Measurements from ENCODE around the gene MTHFD1L.
A peak's percentile ranks its signal among the peaks of the same experiment; 100 is the strongest.

Gene MTHFD1L

DNA sequence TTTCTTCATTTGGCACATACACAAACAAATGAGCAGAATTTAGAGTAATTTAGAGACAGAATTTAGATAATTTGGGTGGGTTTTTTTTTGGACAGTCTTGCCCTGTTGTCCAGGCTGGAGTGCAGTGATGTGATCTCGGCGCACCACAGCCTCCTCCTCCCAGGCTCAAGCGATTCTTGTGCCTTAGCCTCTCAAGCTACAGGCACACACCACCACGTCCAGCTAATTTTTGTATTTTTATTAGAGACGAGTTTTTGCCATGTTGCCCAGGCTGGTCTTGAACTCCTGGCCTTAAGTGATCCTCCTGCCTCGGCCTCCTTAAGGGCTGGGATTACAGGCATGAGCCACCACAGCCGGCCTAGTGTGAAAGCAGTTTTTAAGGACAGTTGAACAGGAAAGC is 127.8 kb downstream of the MTHFD1L start:
- DNase-seq = no peak

DNA sequence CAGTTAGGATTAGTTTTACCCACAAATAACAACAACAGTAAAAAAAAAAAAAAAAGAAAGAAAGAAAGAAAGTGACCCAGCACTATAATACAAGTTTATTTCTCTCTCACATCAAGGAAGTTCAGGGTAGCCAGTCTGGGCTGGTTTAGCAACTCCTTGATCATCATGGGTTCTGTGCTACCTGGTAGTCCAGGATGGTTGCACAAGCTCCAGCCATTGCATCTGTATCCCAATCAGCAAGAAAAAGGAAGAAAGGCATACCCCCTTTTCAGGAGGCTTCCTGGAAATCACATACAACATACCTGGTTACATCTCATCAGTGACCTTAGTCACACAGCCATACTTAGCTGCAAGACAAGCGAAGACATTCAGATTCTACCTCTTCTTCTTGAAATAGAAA is 128.5 kb downstream of the MTHFD1L start:
- no peak for DNase-seq

DNA sequence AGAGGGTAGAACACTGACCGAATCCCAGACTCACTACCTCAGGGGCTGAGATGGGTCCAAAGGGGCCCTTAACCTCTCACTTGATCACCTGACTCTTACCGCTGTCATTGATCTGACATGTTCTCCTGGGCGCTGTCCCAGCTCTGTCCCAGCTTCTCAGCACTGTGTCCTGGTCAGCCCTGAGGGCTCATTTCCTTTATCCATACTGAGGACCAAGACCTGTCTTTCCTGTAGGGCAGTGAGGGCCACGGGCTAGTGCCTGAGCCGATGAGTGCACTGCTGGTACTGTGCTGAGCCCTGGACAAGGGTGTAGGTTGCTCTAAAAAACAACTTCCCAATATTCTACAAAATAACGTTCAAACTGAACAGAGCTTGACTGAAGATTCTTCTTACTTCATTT is 131.5 kb downstream of the MTHFD1L start:
- DNase-seq = no peak

DNA sequence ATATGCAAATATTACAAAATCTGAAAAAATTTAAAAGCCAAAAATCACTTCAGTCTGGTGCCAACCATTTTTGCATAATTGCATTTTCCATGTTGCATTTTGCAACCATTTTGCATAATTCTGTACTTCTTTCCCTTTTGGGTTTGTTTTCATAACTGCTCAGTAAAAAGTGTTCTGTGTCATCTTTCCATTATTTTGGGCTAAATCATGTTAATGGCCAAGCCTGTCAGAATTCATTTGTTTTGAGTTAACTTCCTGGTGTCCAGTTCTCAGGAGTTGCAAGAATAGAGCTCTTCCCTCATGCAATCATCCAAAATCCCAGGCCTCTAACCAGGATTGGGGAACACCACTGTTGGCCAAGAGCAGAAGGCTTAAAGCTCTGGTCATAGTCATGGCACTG is 133.6 kb downstream of the MTHFD1L start:
- DNase-seq = peak; percentile 25 to 43 (median 26)

DNA sequence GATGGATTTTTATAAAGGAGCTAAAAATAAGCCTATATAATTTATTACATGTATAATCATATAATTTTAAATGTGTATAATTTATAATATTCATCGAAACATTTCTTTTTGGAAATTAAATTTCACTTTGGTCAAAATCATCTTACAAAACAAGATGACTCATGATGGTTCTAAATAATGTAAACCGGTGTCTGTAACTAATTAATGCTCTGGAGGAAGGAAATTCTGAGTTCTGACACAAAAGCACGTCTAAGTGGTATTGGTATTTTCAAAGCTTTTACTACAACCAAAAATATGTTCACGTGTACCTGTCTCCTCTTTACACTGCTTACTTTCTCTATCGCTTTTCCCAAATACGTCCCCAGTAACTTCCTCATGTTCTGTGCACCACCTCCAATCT is 134.1 kb downstream of the MTHFD1L start:
- no peak for DNase-seq

DNA sequence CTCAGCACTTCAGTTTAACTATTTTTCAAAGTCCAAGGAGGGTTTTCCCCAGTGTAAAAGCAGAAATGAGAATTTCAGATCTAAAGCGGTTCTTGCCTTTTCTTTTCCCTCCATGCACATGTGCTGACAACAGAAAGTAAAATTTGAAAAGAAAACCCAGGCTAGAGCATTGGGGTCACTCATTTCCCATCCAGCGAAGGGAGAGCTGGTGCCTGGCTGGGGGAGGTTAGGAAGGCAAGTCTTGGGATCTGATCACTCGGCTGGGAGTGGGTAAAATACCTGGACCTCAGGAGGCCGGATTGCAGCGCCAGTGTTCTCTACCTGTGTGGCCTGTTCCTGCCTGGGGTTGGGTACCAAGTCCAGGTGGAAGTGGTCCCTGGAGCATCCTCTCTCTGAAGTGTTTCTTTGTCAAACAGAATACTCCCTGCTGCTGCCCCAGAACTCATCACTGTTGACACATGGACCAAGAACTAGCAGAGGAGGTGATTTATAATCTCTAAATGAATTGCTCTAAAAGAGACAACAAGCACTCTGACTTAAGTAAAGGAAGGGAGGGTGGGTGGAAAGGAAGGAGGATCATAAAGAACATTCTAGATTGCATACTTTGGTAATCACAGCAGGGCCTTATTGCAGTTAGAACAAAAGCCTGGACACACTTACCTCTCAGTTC is 136.0 kb downstream of the MTHFD1L start:
- no peak for DNase-seq

DNA sequence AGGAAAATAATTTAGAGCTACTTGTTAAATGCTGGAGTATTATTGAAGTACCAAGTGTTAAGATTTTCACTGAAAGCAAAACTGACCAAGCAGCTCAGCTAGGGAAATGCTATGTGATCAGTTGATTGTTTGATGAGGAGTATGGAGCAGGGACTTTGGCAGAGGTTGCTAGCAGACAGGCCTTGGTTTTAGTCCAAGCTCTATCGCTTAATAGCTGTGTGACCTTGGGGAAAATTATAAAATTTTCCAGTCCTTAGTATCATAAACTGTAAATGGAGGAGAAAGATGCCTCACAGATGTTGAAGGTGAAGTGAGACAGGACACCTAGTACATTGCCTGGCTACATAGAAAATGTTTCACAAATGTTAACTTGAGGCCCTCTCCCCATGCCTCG is 136.6 kb downstream of the MTHFD1L start:
- DNase-seq = no peak

DNA sequence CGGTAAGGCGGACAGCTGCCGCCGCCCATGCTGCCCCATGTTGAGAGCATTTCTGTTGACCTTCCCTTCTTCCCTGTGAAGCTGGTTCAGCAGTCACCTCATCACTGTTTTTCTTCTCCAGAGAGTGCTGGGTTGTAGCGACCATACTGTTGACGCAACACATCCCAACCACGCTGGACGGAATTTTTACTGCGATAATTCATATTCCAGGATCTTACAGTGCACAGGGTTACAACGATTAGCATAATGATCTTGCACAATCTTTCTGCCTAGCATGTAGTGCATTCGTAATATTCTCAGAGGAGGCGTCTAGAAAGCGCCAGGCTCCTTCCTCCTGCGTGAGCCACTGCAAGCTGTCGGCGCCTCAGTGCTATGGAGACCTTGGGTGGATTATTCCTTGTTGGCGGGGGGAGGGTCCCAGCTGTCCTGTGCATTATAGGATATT is 137.0 kb downstream of the MTHFD1L start:
- DNase-seq = no peak

DNA sequence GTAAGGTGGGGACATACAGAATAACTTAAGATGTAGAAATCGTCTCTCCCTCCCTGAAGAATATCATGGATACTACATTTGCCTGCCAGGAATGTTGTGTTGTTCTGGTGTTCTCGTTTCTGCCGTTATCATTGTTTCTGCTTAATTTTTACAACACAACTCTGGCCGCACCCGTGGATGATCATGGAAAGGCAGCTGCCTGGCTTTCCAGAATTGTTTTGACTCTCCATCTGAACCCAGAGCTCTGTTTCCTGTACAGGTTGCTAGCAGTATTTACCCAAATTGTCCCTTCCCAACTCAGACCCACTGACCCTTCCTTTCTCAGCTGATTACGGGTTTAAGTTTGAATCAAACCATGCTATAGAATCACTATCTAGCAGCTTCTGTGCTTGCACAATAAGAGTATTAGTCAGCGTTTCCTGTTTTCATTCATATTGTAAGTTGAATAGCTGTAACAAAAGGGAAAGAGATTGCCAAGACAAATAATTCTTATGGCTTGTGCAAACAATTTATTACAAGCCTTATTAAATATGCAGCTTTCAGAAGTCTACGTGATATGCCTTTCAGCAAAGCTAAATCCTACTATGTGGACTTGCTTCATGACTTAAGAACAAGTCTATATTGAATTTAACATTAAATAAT is 139.0 kb downstream of the MTHFD1L start:
- peak; percentile 60 to 88 (median 86) for DNase-seq

DNA sequence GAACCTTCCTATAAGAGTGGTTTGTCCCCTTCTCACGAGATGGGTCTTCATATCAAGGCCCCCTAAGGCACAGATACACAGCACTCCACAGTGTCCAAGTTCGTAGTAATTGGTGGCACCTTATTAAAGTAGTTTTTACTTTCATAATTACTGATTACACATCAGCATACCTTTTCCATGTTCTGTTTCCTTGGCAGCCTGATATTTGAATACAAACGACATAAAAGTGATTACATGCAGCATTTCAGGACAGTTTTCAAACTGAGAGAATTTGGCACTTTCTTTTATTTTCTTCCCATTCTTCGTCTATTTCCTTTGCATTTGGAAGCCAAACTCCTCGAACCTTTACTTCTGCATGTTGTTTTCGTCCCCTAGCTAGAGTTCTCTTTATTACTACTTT is 139.7 kb downstream of the MTHFD1L start:
- no peak for DNase-seq

DNA sequence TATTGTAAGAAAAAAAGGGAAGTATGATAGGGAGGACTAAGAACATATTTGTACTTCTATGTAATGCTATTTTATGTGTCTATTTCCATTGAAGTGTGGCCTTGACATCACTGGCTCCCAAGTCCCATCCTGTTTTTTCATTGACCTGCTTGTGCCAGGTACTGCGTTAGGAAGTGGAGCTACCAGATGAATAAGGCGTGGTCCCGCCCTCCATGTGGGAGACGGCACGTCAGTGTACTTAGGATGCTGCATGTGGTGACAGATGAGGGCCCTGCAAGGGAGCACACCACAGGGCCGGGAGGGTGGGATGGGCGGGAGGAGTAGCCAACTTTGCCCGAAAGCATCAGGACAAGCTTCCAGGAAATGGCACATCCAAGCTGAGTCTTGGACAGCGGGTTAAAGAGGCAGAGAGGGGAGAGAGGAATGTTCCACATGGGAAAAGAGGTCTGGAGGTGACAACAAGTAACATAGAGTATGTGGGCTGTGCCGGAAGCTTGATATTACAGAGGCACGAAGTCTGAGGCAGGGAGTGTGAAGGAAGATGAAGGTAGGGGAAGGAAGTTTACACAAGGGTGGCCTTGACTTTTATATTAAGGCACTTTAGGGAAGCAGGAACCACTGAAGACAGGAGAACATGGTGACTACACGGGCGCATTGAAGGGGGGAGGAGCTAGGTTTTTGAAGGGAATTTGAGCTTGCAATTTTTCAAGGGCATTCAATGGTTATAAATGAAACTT is 140.6 kb downstream of the MTHFD1L start:
- DNase-seq = peak in 2 of 3 donors; percentile 15 to 17

DNA sequence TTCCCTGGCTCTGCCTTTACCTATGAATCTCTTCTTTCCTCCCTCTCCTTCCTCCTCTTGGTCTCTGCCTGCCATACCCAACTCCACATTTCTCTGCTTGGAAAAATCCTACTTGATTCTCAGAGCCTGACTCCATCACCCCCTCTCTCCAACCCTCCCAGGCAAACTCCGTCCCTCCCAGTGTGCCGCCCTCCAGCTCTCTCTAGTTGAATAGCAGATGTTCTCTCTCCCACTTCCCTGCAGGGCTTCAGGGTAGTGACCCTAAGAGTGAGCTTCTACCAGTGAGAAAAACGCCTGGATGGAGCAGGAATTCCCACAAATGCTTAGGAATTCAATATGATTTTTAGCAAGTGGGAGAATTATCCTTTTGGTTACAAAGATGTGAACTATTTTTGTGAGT is 141.6 kb downstream of the MTHFD1L start:
- no peak for DNase-seq

DNA sequence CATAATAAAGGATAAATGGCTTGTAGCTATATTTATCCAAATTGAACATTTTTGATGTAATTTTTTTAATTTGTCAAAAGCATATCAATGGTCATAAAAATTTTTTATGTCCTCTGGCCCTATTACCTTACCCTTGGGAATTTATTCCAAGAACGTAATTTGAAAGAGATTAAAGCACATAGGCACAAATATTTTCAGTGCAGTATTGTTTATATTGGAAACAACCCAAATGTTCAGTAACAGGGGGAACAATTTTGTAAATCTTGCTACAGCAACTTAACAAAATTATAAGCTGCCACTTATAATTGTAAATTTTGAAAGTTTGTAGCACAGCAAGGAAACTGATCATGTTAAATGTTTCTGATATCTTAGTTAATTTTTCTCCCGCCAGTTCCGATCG is 142.4 kb downstream of the MTHFD1L start:
- no peak for DNase-seq

DNA sequence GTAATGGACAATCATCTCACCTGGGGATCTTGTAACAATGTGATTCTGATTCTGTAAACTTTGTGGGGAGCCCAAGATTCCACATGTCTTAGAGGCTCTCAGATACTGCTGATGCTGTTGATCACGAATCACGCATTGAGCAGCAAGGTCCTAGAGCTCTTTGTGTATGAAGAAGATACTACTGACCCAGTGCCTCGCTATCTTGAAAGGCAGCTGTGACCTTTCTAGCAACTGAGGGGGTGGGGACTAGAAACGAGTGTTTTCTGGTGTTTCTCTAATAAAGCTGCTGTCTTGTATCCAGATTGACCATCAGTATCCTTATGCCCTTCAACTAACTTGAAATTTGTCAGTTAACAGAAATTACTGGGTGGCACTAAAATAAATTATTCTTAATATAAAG is 142.9 kb downstream of the MTHFD1L start:
- DNase-seq = no peak

DNA sequence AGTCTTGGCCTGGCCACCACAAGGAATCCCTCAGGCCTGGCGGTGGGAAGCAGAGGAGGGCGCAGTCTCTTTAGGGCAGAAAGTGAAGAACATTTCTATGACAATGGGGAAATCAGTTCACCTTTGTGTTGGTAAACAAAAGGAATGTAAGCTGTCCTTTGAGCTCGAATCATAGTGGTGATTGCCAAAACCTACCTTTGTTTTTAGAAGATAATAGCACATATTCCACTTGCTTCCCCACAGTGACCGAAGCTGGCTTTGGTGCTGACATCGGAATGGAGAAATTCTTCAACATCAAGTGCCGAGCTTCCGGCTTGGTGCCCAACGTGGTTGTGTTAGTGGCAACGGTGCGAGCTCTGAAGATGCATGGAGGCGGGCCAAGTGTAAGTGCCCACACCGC is 144.1 kb downstream of the MTHFD1L start:
- DNase-seq = no peak

DNA sequence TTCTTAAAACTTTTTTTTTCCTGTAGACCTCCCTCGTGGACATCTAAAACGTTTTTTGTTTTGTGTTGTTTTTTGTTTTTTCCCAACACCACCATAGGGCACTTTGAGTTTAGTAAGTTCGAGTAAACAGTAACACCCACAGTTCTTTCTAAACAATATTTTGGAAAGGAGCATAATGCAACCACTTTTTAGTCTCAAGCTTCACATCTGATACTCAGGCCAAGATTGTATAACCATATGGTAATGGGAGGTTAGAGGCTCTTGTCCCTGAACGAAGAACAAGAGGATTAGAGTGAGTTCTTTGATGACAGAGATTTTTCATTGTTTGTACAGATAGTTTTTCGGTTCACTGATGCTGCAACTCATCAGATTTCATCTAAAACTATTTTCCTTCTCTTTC is 144.6 kb downstream of the MTHFD1L start:
- DNase-seq = no peak

DNA sequence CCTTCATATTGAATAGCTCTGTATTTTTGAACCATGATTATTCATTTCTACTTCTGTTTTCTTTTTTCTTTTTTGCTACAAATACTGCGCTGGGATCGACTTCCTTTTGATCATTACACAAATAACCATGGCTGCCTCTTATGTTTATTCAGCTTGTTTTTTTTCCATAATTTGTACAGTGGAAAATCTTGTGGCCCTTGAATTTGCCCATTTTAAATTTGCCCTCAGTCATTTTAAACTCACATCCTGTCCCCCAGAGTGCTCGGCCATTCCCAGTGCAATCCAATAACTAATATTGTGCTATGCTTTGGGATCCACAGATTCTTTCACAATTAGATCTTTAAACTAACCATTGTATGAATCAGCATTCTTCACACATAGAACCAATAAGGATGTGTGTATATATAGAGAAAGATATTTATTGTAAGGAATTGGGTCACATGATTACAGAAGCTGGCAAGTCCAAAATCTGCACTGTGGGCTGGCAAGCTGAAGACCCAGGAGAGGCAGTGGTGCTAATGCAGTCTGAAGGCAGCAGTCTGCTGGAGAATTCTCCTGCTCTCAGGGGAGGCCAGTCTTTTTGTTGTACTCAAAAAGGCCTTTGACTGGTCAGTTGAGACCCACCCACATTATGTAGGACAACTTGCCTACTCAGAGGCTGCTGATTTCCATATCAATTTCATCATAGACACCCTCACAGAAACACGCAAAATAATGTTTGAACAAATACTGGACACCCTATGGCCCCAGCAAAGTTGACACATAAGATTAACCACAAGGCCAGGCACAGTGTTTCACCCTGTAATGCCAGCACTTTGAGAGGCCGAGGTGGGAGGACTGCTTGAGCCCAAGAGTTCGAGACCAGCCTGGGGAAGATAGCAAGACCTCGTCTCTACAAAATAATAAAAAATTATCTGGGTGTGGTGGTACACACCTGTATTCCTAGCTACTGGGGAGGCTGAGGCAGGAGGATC is 147.1 kb downstream of the MTHFD1L start:
- no peak for DNase-seq

DNA sequence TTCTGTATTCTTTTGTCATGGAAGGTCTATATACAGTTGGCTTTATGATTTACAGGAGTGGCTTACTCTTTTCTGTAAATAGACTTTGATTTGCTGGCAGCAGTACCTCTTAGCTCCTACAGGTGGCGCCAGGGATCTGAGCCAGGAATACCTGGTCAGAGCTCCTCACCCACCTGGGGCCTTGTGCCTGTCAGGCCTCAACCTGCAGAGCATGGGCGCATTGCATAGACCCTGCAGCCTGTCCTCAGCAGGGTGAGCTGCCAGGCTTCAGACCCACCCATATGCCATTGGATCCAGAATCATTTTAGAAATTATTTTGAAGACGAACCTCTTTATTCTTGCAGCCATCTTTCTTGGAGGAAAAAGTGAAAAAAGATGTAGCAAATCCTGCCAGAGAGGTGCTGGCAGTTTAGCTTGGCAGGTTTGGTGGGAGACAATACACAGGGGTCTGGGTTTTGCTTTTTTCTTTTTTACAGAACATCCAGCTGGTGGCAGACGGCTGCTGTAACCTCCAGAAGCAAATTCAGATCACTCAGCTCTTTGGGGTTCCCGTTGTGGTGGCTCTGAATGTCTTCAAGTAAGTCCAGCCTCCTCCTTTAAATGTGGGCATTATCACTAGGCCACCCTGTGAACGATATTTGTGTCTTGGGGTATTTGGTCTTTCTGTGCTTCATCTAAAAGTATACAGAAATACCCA is 149.1 kb downstream of the MTHFD1L start:
- peak; percentile 54 to 63 (median 59) for DNase-seq

DNA sequence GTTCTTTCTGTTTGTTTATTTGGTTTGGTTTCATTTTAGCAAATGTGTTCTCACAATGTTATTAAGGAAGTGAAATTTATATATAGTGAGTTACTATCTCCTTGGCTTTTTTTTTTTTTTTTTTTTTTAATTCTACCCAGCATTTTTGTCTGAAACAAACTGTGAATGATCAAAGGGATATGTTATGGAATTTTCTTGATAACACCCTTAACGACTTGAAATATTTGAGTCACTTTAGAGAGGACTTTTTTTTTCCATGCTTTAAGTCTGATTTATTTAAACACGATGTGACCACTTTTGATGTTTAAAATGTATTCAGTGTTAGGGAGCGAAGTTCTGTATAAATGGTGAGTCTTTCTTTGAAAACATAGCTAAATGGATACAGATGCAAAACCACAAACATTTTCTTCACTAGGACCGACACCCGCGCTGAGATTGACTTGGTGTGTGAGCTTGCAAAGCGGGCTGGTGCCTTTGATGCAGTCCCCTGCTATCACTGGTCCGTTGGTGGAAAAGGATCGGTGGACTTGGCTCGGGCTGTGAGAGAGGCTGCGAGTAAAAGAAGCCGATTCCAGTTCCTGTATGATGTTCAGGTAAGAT is 149.7 kb downstream of the MTHFD1L start:
- DNase-seq = no peak

DNA sequence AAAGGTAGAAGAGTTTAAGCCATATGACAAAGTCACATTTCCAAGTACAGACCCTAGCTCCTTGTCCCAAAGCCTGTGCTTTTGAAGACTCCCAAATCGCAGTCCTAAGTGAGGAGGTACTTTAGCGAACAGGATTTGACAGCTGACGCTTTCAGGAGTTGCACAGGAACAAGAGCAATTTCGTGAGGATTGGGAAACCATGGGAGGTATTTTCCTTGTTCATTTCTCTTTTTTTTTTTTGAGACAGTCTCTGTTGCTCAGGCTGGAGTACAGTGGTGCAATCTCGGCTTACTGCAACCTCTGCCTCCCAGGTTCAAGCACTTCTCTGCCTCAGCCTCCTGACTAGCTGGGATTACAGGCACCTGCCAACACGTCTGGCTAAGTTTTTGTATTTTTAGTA is 150.6 kb downstream of the MTHFD1L start:
- no peak for DNase-seq

DNA sequence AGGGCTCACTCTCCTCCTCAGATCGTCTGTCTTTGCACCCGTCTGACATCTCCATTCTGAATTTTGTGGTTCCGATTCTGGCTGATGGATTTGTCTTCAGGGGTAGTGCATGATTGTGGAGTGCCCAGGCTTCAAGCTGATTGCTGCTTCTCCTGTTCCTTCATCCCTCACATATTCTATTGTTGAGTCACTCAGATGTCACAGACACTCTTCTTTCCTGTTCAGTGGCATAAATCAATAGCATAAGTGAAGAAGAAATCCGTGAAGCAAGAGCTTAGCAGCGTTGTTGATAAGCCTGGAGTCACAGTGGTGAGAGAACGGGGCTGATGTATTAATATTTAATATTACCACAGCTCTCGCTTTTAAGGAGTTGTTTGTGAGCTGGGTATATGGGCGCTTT is 152.5 kb downstream of the MTHFD1L start:
- DNase-seq = no peak

All from suppressor macrophage treated with lipopolysaccharide for 1 hour (primary cell).